ENCODE data around the gene ERGIC3. TPM values are rescaled to one million over a fixed set of nuclear protein-coding genes. Genes with fewer than 3 reads are reported as not detected.
A peak's percentile ranks its signal among the peaks of the same experiment; 100 is the strongest.

Gene ERGIC3
- total and polyA plus RNA-seq, 2 donors (not counting 3 experiments of a cell fraction or from before 2014, with no cell fraction given): 203 to 419 TPM

DNA sequence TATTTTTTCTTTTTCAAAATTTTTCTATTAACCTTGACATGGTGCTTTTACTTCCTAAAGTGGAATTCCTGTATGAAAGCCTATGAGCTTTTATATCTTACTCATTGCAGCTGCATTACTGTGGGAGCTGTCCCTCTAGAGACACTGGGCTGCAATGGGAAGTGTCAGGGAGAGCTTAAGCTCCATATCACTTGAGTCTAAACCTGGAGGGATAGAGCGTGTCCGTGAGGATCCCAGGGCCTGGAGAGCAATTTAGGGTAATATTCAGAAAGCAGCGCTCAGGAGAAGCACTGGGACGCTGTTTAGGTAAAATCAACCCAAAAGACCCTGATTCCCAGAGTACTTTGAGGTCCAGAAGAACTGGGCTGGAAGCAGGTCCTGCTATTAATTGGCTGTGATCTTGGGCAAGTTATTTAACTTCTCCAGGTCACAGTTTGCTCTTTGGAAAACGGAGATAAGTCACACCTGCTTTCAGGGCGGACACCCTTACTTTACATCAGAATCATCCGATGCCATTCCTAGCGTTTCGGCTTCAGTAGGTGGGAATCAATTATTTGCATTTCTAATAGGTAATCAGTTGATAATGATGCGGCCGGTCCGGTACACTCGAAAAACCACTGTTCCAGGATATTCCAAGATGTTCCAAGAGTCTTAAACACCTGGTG, 628 bp upstream of the ERGIC3 start:
- Histone ChIP-seq H3K27ac (ENCODE audit: insufficient read depth, low read depth, low read length) (no peak overlapping the region), H3K27me3 (ENCODE audit: control insufficient read depth in 2 of 2, insufficient read depth in 2 of 2, low read length in 2 of 2) (no peaks in the 10 kb centered on the region), H3K4me3 (replicated peaks in 1 of 3; ENCODE audit: insufficient read depth in 1 of 3, low read depth in 1 of 3, low read length in 3 of 3) (peak overlapping the region in 2 of 3 experiments; percentile 1 to 71), H3K9me1 (replicated peaks; ENCODE audit: control insufficient read depth, extremely low read depth, insufficient read depth, low read length) (no peaks in the 10 kb centered on the region), H3K79me2 (ENCODE audit: control insufficient read depth, insufficient read depth, low read length) (peaks cover 2% of the 10 kb centered on the region), H4K20me1 (replicated peaks; ENCODE audit: control insufficient read depth, extremely low read depth, insufficient read depth, low read length) (no peaks in the 10 kb centered on the region), H3K36me3 (ENCODE audit: control insufficient read depth in 2 of 2, extremely low read depth in 1 of 2, insufficient read depth in 2 of 2, low read length in 2 of 2) (peaks cover 0 to 2% of the 10 kb centered on the region in 2 experiments), H2AFZ (ENCODE audit: low read depth, low read length) (peak overlapping the region; percentile 85), H3K4me1 (ENCODE audit: control insufficient read depth, extremely low read depth, insufficient read depth, low read length) (peaks cover 4% of the 10 kb centered on the region), H3K4me2 (ENCODE audit: insufficient read depth, low read length) (peak overlapping the region; percentile 74), H3K9me3 (replicated peaks; ENCODE audit: control insufficient read depth, insufficient read depth, low read length) (no peaks in the 10 kb centered on the region), H3K9ac (replicated peaks; ENCODE audit: extremely low read depth, insufficient read depth, low read length) (no peak overlapping the region)
- CTCF ChIA-PET: interaction anchor here (0.8 to 1.7 kb wide), 6 partner anchors 13 to 343 kb away, joined by 3 to 5 read pairs (median 4); partner anchors contain the start of gene CEP250
- intact Hi-C loops (cut with micrococcal nuclease): loop anchor here (5.0 kb wide), 1 partner anchor 76 kb away; the partner anchor contains the start of gene SPAG4
- FAIRE-seq (no peak), DNase-seq (ENCODE audit: low read depth, low spot score) (no peak)
- TF ChIP-seq POLR2AphosphoS5 (IDR thresholded peaks at IDR 0.05; ENCODE audit: insufficient read depth, low read depth, low read length): no peak
- dilution Hi-C loops (cut with MboI; ENCODE audit: extremely low pct_ligation_motif_present, low sequenced_read_pairs): no loop called here
- TSS peak; percentile 64 for BruUV-seq (replicated peaks)
- POLR2A ChIA-PET: no interaction called here

DNA sequence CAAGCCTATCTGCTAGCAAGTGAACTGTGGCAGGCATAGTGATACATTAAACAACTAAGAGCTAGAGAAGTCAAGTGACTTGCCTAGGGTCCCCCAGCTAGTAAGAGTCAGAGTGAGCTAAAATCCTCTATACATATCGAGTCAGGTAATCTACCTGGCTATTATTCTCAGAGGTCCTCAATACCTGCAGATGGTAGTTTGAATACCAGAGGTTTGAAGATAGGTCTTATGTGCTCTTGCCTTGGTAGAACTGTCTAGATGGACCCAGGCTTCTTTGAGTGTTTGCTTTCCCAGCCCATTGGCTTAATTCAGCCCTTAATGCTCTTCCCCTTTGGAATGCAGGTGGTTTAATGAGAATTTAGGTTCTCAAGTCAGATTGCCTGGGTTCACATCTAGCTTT, 1.1 kb downstream of the ERGIC3 start:
- Histone ChIP-seq H3K4me2 (ENCODE audit: insufficient read depth, low read length) (peak overlapping the region; percentile 28), H3K9ac (replicated peaks; ENCODE audit: extremely low read depth, insufficient read depth, low read length) (no peak overlapping the region), H3K79me2 (ENCODE audit: control insufficient read depth, insufficient read depth, low read length) (peaks cover 2% of the 10 kb centered on the region), H3K27ac (ENCODE audit: insufficient read depth, low read depth, low read length) (no peak overlapping the region), H3K9me1 (replicated peaks; ENCODE audit: control insufficient read depth, extremely low read depth, insufficient read depth, low read length) (no peaks in the 10 kb centered on the region), H3K9me3 (replicated peaks; ENCODE audit: control insufficient read depth, insufficient read depth, low read length) (no peaks in the 10 kb centered on the region), H3K4me1 (ENCODE audit: control insufficient read depth, extremely low read depth, insufficient read depth, low read length) (peaks cover 4% of the 10 kb centered on the region), H3K27me3 (ENCODE audit: control insufficient read depth in 2 of 2, insufficient read depth in 2 of 2, low read length in 2 of 2) (no peaks in the 10 kb centered on the region), H3K36me3 (ENCODE audit: control insufficient read depth in 2 of 2, extremely low read depth in 1 of 2, insufficient read depth in 2 of 2, low read length in 2 of 2) (peaks cover 0 to 4% of the 10 kb centered on the region in 2 experiments), H3K4me3 (replicated peaks in 1 of 3; ENCODE audit: insufficient read depth in 1 of 3, low read depth in 1 of 3, low read length in 3 of 3) (no peak overlapping the region), H2AFZ (ENCODE audit: low read depth, low read length) (no peak overlapping the region), H4K20me1 (replicated peaks; ENCODE audit: control insufficient read depth, extremely low read depth, insufficient read depth, low read length) (no peaks in the 10 kb centered on the region)
- TF ChIP-seq JUN (IDR thresholded peaks at IDR 0.05; ENCODE audit: borderline replicate concordance, insufficient read depth, insufficient read length, low read depth): no peak
- no peak for TF ChIP-seq GATA2 (IDR thresholded peaks at IDR 0.05; ENCODE audit: insufficient read depth, insufficient read length, low read depth, low read length)
- no peak for TF ChIP-seq MYC (IDR thresholded peaks at IDR 0.05; ENCODE audit: low read depth, low read length)
- TF ChIP-seq, protein P1, sequence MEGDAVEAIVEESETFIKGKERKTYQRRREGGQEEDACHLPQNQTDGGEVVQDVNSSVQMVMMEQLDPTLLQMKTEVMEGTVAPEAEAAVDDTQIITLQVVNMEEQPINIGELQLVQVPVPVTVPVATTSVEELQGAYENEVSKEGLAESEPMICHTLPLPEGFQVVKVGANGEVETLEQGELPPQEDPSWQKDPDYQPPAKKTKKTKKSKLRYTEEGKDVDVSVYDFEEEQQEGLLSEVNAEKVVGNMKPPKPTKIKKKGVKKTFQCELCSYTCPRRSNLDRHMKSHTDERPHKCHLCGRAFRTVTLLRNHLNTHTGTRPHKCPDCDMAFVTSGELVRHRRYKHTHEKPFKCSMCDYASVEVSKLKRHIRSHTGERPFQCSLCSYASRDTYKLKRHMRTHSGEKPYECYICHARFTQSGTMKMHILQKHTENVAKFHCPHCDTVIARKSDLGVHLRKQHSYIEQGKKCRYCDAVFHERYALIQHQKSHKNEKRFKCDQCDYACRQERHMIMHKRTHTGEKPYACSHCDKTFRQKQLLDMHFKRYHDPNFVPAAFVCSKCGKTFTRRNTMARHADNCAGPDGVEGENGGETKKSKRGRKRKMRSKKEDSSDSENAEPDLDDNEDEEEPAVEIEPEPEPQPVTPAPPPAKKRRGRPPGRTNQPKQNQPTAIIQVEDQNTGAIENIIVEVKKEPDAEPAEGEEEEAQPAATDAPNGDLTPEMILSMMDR (IDR thresholded peaks at IDR 0.05; ENCODE audit: extremely low read depth in 1 of 2, insufficient read depth in 1 of 2, low read depth in 1 of 2, low read length in 2 of 2): no peak
- TF ChIP-seq FOS (IDR thresholded peaks at IDR 0.05; ENCODE audit: borderline replicate concordance, insufficient read depth, low read length): no peak
- TF ChIP-seq, protein P2, sequence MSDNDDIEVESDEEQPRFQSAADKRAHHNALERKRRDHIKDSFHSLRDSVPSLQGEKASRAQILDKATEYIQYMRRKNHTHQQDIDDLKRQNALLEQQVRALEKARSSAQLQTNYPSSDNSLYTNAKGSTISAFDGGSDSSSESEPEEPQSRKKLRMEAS (IDR thresholded peaks at IDR 0.05; ENCODE audit: insufficient read depth, insufficient read length): no peak
- TF ChIP-seq EZH2 (IDR thresholded peaks at IDR 0.05; ENCODE audit: borderline replicate concordance, low read depth, low read length, severe bottlenecking): no peak
- TF ChIP-seq POLR2AphosphoS5 (IDR thresholded peaks at IDR 0.05; ENCODE audit: insufficient read depth, low read depth, low read length): no peak
- no peak for TF ChIP-seq POLR2A (IDR thresholded peaks at IDR 0.05; ENCODE audit: low read depth, low read length)
- FAIRE-seq (no peak), DNase-seq (ENCODE audit: low read depth, low spot score) (no peak)
- intact Hi-C loops (cut with micrococcal nuclease): loop anchor here (5.0 kb wide), 1 partner anchor 74 kb away; the partner anchor contains the start of gene SPAG4
- ChIA-PET POLR2A (interaction anchor here (1.1 kb wide), 1 partner anchor 199 kb away, joined by 3 read pairs; the partner anchor contains the start of gene RBM39), CTCF (interaction anchor here (1.1 to 1.5 kb wide), 2 partner anchors 11 to 88 kb away, joined by 3 read pairs; partner anchors contain the start of gene CEP250)
- BruUV-seq (replicated peaks): no TSS peak
- dilution Hi-C loops (cut with MboI; ENCODE audit: extremely low pct_ligation_motif_present, low sequenced_read_pairs): no loop called here
